ENCODE results near the gene HNRNPL.
"Not testable (repeated sequence)": the region's sequence is repeated elsewhere in the genome, so short reads cannot be mapped to it uniquely, and the experiment has no call there.

DNA sequence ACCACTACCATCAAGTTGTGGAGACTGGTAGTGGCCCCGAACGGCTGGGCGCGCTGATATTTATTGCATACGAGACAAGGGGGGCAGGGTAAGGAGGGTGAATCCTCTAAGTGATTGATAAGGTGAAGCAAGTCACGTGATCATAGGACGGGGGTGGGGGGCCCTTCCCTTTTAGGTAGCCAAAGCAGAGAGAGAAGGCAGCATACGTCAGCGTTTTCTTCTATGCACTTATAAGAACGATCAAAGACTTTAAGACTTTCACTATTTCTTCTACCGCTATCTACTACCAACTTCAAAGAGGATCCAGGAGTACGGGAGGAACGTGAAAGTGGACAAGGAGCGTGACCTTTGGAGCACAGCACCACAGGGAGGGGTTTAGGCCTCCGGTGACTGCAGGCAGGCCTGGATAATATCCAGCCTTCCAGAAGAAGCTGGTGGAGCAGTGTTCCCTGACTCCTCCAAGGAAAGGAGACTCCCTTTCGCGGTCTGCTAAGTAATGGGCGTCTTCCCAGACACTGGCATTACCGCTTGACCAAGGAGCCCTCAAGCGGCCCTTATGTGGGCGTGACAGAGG lies 9.9 kb upstream of the HNRNPL start:
- TF ChIP-seq CHD4 (IDR thresholded peaks at IDR 0.05; ENCODE audit: borderline replicate concordance); POLR2A (IDR thresholded peaks at IDR 0.05; ENCODE audit: low read length); KDM1A (IDR thresholded peaks at IDR 0.05; ENCODE audit: low read depth); CEBPB (IDR thresholded peaks at IDR 0.05); PHF8 (IDR thresholded peaks at IDR 0.05; ENCODE audit: borderline replicate concordance, low read depth); EHMT2 (IDR thresholded peaks at IDR 0.05; ENCODE audit: low read depth); HDAC2 (IDR thresholded peaks at IDR 0.05): not testable (repeated sequence)
- TF ChIP-seq, protein P1, sequence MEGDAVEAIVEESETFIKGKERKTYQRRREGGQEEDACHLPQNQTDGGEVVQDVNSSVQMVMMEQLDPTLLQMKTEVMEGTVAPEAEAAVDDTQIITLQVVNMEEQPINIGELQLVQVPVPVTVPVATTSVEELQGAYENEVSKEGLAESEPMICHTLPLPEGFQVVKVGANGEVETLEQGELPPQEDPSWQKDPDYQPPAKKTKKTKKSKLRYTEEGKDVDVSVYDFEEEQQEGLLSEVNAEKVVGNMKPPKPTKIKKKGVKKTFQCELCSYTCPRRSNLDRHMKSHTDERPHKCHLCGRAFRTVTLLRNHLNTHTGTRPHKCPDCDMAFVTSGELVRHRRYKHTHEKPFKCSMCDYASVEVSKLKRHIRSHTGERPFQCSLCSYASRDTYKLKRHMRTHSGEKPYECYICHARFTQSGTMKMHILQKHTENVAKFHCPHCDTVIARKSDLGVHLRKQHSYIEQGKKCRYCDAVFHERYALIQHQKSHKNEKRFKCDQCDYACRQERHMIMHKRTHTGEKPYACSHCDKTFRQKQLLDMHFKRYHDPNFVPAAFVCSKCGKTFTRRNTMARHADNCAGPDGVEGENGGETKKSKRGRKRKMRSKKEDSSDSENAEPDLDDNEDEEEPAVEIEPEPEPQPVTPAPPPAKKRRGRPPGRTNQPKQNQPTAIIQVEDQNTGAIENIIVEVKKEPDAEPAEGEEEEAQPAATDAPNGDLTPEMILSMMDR (IDR thresholded peaks at IDR 0.05), result not testable (repeated sequence)
- TF ChIP-seq, protein P2, sequence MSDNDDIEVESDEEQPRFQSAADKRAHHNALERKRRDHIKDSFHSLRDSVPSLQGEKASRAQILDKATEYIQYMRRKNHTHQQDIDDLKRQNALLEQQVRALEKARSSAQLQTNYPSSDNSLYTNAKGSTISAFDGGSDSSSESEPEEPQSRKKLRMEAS (IDR thresholded peaks at IDR 0.05), result not testable (repeated sequence)

Measured in A549 (cell line).